ENCODE results near the gene CYB561D1.

The CYB561D1 gene

GRCh38 chr1:109501644-109502363 lies 7.9 kb downstream of the CYB561D1 start:
- FAIRE-seq = no peak

DNA sequence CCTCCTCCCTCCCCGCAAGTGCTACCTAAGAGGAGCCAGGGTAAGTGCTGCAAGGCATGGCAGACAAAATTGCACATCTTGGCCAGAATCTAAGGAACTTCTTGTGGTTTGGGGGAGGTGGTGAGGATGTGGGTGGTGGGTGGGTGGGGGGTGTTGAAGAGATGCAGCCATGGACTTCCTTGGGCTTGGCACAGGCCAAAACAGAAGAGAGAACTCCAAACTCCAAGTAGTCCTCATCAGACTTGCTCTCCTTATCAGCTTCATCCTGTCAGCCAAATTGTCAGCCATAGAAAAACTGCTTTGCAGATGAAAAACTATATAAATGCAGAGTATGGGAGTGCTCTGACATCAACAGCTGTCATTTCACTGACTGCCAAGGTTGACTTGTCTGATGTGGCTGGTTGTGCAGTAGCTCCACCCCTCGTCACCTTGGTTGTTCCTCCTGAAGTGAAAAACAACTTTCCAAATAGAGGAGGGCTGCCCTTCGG lies 8.5 kb downstream of the CYB561D1 start:
- FAIRE-seq = no peak

- FAIRE-seq = no peak
Measured at GRCh38 chr1:109503935-109504334, 10.0 kb downstream of the CYB561D1 start.

DNA sequence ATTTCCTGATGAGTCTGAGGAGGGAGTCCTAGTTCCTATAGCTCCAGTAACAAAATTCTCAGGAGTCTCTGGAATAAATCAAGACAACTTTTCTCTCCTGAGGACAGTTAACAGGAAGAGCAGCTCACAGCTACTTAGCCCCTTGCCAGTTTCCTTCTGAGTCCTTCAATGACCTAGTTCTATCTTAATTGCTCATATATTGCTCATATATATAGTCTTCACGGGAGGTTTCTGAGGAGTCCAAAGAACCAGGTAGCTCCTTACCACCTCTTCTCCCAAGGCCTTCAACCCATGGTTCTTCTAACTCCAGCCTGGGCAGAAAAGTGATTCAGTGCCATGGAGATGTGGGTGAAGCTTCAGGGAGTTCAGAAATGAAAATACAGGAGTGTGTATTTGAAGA lies 11.1 kb downstream of the CYB561D1 start:
- no peak for FAIRE-seq

GRCh38 chr1:109508001-109508872 lies 14.3 kb downstream of the CYB561D1 start:
- no peak for FAIRE-seq

DNA sequence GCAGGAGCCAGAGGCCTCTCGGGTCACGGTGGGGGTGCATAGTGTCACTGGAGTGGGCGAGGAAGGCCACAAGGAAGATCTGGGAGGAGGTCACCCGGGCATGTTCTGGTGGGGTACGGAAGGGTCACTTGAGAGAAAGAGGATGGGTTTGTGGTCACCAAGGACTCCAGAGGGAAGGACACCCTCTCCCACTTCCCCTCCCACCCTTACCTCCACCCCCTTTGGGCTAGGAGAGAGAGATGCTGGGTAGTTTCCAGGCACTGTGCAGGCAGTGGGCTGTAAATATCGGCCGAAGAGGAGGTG lies 14.9 kb downstream of the CYB561D1 start:
- FAIRE-seq = no peak

GRCh38 chr1:109509176-109510134 lies 15.6 kb downstream of the CYB561D1 start, which contains the start of gene AMIGO1:
AMIGO1 (minus strand) TSS chr1:109509727; CDS start chr1:109508912, 815 bp downstream.
- no peak for FAIRE-seq

GRCh38 chr1:109513110-109513710 lies 19.3 kb downstream of the CYB561D1 start:
- no peak for FAIRE-seq

DNA sequence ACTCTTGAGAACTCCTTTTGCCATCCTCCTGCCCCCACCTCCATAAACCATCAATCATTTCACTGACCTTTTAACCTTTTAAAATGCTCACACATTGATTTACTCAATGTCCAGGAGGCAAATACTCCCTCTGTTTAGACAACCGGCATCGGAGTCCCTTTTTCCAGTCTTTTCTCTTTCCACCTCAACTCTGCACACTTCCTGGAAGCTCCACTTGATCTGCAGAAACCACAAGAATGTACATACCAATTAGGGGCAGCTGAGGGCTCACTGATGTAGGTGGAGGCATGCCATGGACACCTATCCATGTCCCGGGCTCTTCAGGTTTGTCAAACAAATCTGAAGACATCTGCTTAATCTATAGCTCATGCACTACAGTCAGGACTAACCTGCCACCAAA lies 21.0 kb downstream of the CYB561D1 start:
- FAIRE-seq = no peak

DNA sequence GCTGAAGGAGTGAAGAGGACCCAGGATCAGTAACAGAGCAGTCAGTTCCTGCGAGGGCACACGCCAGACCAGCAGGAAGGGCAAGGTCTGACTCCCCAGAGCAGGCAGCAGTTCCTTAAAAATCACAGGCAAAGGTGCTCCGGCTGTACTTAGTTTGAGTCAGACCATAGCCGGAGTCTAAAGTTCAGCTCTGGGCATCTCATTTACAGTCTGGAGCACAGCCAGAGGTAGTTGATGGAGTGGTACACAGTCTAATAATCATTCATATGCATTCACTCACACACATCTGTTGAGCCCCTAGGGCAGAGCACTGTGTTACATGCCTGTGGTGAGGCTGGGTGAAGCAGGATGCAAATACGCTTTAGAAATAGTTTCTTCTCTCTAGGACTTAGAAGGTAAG lies 23.0 kb downstream of the CYB561D1 start:
- FAIRE-seq = no peak

DNA sequence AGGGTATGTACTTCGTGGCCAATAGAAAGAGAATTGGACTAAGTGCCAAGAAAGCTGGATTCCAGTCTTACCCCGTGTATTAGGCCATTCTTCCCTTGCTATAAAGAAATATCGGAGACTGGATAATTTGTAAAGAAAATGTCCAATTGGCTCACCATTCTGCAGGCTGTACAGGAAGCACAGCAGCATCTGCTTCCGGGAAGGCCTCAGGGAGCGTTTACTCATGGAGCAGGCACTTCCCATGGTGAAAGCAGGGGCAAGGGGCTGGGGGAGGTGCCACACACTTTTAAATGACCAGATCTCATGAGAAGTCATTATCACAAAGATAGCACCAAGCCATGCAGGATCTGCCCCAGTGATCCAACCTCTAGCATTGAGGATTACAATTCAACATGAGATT lies 23.4 kb downstream of the CYB561D1 start:
- no peak for FAIRE-seq

- no peak for FAIRE-seq
Measured at GRCh38 chr1:109521002-109521951, 27.4 kb downstream of the CYB561D1 start.

DNA sequence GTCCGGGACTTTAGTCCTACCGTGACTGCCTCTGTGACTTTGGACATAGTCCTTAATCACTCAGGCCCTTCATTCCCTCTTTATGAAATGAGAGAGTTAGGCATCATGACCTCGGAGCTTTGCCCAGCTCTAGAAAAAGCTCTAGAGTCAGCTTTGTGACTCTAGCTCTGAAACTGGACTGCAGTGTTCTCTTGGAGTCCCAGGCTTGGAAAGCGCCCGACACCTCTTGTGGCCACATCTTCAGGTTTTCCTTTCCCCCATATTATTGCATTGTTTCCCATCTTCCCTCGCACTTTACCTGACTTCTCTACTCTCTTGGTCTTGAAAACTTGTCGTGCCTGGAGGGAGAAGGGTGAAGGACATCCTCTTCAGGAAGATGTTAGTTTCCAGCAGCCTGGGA lies 28.1 kb downstream of the CYB561D1 start:
- FAIRE-seq = no peak

DNA sequence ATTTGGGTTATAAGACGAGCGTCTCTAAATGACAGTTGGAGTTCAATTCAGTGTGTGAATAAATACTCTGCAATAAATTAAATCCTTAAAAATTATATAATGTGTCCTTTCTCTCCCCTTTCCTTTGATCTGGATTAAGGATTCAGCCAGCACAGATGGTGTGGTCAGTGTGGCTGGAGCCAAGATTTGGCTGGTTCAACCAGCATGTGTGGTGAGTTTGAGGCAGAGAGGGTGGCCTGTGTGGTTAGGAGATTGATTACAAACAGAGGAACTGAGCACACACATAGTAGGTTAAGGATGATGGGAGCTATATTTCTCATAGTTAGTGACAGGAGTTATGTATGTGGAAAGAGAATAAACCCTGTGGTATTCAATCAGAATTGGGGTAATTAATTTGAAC lies 29.8 kb downstream of the CYB561D1 start:
- FAIRE-seq = no peak

GRCh38 chr1:109527098-109527811 lies 33.4 kb downstream of the CYB561D1 start:
- FAIRE-seq = no peak

DNA sequence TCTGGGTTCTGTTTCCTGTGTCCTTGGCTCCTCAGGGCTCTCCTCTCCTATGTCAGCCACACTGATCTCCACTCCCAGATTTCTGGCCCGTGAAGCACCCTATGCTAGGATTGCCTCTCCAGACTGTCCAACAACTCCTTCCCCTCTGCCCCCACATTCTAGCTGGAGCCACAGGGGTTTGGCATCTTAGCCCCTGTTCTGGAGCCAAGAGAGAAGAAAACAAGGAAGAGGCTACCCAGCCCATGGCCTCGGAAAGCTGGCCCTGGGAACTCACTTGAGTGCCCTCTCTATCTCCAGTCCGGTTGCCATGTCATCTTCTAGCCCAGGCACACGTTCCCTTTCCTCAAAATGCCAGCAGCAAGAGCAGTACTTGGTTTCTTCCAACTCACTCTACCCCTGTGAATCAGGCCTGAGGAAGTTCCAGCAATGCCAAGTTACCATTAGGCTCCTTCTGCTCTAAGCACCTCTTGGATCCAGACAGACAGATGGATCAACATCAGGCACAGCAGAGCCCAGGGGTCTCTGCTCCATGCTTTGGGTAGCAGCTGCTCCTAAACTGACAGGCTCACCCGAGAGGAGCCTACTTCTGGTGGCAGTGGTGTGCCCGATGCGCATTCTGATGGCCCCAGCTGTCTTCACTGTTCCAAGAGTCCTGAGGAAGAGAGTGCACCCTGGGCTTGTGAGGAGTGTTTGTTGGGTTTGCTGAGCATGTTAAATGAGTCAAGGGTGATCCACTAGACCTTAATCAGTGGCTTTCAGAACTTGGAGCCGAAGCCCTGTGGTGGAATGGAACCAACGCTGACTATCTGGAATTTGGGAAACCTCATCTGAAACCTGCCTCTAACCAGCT lies 34.2 kb downstream of the CYB561D1 start:
- no peak for FAIRE-seq

DNA sequence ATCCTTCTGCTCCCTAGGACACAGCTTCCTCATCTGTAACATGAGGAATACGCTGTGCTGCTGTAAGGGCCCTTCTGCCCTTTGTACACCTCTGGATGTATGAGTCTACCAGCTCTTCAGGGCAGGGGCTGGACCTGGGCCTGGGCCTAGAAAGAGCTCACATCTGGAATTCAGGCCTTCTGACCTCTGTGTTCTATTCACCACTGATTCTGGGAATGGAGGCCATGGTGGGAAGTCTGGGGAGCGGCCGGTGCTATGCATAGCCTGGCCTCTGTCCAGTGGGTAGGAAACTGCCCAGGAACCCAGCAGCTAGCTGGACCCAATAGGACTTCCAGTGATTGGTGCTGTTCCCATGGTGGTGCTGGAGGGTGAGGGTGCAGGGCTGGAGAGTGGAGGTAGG lies 34.8 kb downstream of the CYB561D1 start:
- no peak for FAIRE-seq

DNA sequence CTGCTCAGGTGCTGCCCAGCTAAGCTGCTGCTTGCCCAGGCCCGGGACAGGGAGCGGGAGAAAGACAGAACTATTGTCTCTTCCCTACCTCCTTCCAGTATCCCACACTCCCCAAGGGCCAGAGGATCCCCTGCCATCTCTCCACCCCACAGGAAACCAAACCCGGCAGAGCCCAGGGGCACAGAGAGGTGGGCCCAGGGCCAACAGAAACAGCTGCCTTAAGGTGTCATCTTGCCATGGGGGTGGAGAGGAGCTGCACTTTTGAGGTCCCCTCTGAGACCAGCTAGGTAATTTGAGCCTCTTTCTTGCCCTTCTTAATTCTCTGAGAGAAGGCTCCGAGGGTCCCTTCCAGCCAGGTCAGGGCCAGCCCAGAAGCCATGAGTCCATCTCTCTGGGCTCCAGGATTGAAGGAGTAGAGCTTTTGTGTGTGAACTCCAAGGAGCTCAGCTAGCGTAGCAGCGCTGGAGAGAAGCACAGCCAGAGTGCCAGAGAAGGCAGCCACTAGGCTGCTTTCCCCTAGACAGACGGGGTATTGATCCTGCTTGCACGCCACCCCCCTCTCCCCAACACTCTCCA lies 36.1 kb downstream of the CYB561D1 start:
- FAIRE-seq = no peak

GRCh38 chr1:109530457-109531087 lies 36.7 kb downstream of the CYB561D1 start:
- no peak for FAIRE-seq

Measured in A204.1 (cell line).